NCI-H187 (cell line): ENCODE results near the gene CHMP1B.
"Not testable (repeated sequence)": the region's sequence is repeated elsewhere in the genome, so short reads cannot be mapped to it uniquely, and the experiment has no call there.

Experiments
- DNase-seq, 2 experiments: peaks; one replicate each; lab custom pipeline; 2025; lab: John Stamatoyannopoulos, UW

The CHMP1B gene

GRCh38 chr18:11871501-11871900, 20.3 kb downstream of the CHMP1B start:
- no peak for DNase-seq

GRCh38 chr18:11872479-11873136, 21.4 kb downstream of the CHMP1B start:
- DNase-seq = no peak

- no peak for DNase-seq
Measured at GRCh38 chr18:11873670-11874340, 22.6 kb downstream of the CHMP1B start.

- DNase-seq = no peak
Measured at GRCh38 chr18:11874676-11875075, 23.5 kb downstream of the CHMP1B start.

- no peak for DNase-seq
Measured at GRCh38 chr18:11877497-11878135, 26.4 kb downstream of the CHMP1B start.

- no peak for DNase-seq
Measured at GRCh38 chr18:11880586-11881304, 29.5 kb downstream of the CHMP1B start.

GRCh38 chr18:11882636-11883035, 31.4 kb downstream of the CHMP1B start:
- DNase-seq = no peak

GRCh38 chr18:11883153-11883552, 31.9 kb downstream of the CHMP1B start:
- DNase-seq = no peak

GRCh38 chr18:11884396-11885030, 33.3 kb downstream of the CHMP1B start:
- DNase-seq = no peak

- DNase-seq = no peak
Measured at GRCh38 chr18:11885278-11885947, 34.2 kb downstream of the CHMP1B start.

GRCh38 chr18:11886577-11887110, 35.4 kb downstream of the CHMP1B start:
- DNase-seq = no peak

- no peak for DNase-seq
Measured at GRCh38 chr18:11887328-11888128, 36.3 kb downstream of the CHMP1B start.

- DNase-seq = no peak
Measured at GRCh38 chr18:11888726-11889125, 37.5 kb downstream of the CHMP1B start.

GRCh38 chr18:11889284-11889683, 38.1 kb downstream of the CHMP1B start:
- DNase-seq = no peak

GRCh38 chr18:11891737-11892136, 40.5 kb downstream of the CHMP1B start:
- DNase-seq = no peak

GRCh38 chr18:11892438-11892837, 41.2 kb downstream of the CHMP1B start:
- DNase-seq = not testable (repeated sequence)

- DNase-seq = no peak
Measured at GRCh38 chr18:11897781-11898180, 46.6 kb downstream of the CHMP1B start.

- DNase-seq = no peak
Measured at GRCh38 chr18:11899063-11899462, 47.9 kb downstream of the CHMP1B start.

GRCh38 chr18:11901826-11902438, 50.7 kb downstream of the CHMP1B start:
- no peak for DNase-seq
